AG08396 (cell line): Measurements from ENCODE around the gene GRIK2.

Experiments
- DNase-seq: peaks from one replicate; pipeline ENCODE4 v3.0.0; 2012; ENCODE audit warnings: low spot score, mixed read lengths

Gene GRIK2

DNA sequence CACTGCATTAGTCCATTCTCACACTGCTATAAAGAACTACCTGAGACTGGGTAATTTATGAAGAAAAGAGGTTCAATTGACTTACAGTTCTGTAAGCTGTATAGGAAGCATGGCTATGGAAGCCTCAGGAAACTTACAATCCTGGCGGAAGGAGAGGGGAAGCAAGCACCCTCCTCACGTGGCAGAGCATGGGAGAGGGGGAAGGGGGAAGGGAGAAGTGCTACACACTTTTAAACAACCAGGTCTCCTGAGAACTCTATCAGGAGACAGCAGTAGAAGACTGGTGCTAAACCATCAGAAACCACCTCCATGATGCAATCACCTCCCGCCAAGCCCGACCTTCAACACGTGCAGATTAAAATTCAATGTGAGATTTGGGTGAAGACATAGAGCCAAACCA, 494.0 kb downstream of the GRIK2 start:
- DNase-seq = no peak

GRCh38 chr6:101907356-101908217, 514.1 kb downstream of the GRIK2 start:
- no peak for DNase-seq

GRCh38 chr6:101909366-101909765, 515.9 kb downstream of the GRIK2 start:
- DNase-seq = no peak

- no peak for DNase-seq
Observed at GRCh38 chr6:101912311-101912710, 518.8 kb downstream of the GRIK2 start.

- DNase-seq = no peak
Observed at GRCh38 chr6:101918471-101918870, 525.0 kb downstream of the GRIK2 start.

GRCh38 chr6:101921829-101922450, 528.4 kb downstream of the GRIK2 start:
- no peak for DNase-seq

GRCh38 chr6:101926149-101926925, 532.8 kb downstream of the GRIK2 start:
- no peak for DNase-seq

DNA sequence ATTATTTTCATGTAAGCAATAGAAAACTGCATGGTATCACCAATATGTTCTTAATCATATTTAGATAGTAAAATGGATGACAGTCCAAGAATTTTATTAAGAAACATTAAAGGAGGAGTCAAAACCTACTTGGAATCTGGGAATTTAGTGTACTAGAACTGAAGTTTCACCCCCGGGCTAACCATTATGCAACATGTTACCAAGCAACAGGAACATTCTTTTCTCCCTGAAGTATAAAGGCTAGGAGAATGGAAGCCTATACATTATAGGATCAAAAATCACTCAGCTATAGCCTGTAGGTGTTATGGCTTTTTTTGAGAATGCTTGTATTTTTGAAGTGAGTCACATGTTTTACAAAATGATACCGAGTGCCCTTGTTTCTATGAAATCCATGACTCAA, 538.3 kb downstream of the GRIK2 start:
- no peak for DNase-seq

DNA sequence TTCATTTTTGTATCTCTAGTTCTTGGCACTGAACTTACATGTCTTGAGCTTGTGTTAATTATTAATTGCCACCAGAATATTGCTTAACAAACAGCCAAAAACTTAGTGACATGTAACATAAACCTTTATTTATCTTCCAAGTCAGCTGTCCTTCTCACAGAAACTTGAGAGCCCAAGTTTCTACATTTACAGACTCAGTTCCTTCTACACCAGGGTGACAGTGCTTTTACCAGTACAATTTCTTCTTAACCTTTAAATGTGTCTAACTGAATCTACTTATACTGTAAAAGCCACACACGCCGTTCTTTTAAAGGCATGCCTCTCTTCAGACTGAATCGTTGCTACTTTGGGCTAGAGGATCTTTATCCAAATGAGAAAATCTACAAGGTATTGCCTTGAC, 539.2 kb downstream of the GRIK2 start:
- no peak for DNase-seq

DNA sequence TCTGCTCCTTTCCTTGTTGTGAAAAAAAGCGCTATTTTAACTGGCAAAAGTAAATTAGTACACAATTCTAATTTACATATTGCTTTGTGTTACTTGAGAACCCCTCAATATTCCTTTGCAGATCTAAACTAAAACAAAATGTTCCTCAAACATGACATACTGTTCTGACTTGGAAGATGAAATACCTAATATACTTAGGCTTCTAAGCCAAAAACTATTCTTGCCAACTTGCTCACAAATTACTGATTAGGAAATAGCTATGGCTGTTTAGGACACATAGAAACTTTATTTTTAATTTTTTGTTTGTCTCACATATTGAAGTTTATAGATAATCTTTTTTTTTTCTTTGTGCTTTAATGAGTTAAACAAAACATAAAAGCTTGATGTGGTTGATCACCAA, 542.2 kb downstream of the GRIK2 start:
- DNase-seq = no peak

GRCh38 chr6:101936516-101936915, 543.0 kb downstream of the GRIK2 start:
- DNase-seq = no peak

DNA sequence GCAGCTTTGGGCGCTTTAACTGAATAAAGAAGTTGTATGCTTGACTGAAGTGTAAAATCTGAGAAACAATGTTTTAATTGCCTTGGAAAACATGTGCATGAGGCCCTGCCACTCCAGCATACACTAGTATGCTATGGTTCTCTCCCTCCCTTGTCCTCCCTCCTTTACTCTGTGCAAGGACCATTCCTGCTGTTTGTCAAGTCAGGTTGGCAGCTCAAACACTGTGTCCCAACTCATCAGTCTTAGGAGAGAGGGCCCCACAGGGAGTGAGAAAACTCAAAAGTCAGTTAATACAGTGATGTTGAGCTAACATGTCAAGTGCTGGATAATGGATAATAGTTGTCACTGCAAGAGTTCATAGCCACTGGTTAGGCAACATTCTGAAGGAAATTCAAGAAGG, 543.6 kb downstream of the GRIK2 start:
- DNase-seq = no peak

DNA sequence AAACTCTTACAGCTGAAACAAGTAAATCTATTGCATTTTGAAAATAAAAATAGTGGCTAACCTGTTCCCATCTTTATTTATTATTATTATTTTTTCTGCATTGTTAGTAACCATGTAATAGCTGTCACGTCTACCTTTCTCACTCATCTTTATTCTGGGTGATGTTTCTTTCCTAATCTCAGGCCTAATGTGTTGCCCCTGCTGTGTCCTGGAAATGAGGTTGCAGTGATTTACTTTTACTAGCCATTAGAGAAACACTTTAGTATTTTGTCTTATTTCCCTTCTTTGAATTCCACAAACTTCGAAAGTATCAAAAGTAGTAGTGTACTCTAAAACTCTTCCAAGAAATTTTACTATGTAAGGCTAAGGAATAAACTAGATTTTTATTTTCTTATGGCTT, 546.9 kb downstream of the GRIK2 start:
- no peak for DNase-seq

GRCh38 chr6:101956961-101957360, 563.5 kb downstream of the GRIK2 start:
- no peak for DNase-seq

- DNase-seq = no peak
Observed at GRCh38 chr6:101961357-101961756, 567.8 kb downstream of the GRIK2 start.

DNA sequence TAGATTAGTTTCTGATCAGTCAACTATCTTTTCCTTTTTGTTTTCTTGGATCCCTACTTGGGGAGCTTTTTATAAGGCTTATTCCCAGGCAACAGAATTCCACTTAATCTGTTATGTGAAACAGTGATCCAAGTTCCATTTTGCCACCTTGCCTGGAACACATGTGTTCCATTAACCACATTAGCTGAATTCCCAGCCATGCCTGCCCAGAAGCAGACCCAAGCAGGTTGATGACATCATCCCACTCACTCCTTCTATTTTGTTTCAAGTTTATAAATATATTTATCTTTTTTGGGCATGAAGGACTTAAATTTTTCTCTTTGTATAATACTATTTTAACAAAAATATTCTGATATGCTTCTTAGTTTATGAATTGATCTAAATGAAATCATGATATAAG, 587.4 kb downstream of the GRIK2 start:
- DNase-seq = no peak

GRCh38 chr6:101986476-101986875, 593.0 kb downstream of the GRIK2 start:
- no peak for DNase-seq

DNA sequence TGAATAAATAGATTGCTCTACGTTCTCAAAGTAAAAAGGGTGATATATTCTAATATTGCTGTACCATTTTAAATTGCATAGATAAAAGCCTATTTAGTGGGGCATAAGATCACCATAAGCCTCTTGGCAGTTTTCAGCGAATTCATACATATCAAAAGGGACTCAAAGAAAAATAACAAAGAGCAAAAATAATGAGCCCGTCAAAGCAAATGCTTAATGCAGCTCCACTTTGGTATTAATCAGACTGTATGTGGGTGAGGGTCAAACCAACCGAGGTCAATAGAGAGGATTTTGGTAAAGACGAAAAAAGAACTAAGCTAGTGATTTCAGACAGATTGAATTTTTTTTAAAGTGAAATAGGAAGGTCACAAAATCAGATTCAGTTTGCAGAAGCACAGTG, 598.8 kb downstream of the GRIK2 start:
- DNase-seq = no peak

DNA sequence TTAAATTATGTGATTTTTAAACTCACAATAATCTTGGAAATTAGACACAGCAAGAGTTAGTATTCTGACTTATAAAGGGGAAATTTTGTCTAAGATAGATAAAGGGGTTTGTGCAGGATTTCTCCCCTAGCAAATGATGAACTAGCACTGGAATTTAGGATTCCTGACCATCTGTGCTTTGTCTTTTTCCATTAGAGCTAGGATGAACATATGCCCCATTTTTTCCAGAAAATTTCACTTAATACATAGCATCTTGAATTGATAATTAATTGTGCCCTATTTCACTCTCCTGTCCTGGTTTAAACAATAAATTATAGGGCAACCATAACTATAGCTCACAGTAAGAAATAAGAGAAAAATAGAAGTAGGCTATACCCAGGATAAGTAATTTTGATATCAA, 601.0 kb downstream of the GRIK2 start:
- no peak for DNase-seq

GRCh38 chr6:102015431-102015830, 621.9 kb downstream of the GRIK2 start:
- DNase-seq = no peak

DNA sequence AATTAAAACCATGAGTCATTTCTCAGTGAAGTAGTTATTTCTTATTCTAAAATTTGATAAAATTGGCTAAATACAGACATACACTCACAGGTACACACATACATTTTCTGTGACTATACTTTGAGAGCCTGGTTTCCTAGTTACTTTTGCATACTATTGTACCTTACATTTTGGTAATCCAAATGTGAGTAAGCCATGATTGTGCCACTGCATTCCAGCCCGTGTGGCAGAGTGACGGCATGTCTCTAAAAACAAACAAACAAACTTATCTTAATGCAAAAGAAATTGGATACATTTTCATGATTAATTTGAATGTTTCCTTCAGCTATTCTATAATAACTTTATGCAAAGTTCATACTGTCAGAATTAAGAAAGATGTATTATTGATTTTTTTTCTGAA, 628.8 kb downstream of the GRIK2 start:
- no peak for DNase-seq

- DNase-seq = no peak
Observed at GRCh38 chr6:102022803-102023202, 629.3 kb downstream of the GRIK2 start.
